ENCODE results near the gene COLGALT1. TPM values are rescaled to one million over a fixed set of nuclear protein-coding genes. Genes with fewer than 3 reads are reported as not detected.

The COLGALT1 gene
- total RNA-seq, 1 experiment from 2014 or later, result 86.0 TPM

DNA sequence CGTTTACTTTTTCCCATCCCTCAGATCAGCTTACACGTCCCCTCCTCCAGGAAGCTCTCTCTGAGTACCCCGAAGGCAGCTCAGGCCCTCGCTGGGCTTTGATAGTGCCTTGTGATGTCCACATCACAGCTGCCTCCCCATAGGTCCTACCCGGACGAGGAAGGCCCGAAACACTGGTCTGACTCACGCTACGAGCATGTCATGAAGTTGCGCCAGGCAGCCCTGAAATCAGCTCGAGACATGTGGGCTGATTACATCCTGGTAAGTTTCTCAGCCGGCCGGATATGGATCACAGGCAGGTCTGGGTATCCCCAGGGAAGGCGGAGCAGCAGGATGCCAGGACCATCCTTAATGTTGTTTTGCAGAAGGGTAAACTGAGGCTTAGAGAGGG lies 4.8 kb downstream of the COLGALT1 start:
- Histone ChIP-seq H4K20me1 (ENCODE audit: insufficient read depth) (no peaks in the 10 kb centered on the region), H3K27me3 (ENCODE audit: insufficient read depth, low read length) (no peaks in the 10 kb centered on the region), H3K27ac (ENCODE audit: low read depth, low read length) (no peak overlapping the region), H2AFZ (ENCODE audit: low read depth, low read length, poor library complexity, severe bottlenecking) (no peak overlapping the region), H3K9ac (ENCODE audit: low read length) (no peak overlapping the region), H3K4me3 (replicated peaks in 1 of 2; ENCODE audit: low read depth in 1 of 2, low read length in 2 of 2) (no peak overlapping the region), H3K36me3 (ENCODE audit: control insufficient read depth in 1 of 2, insufficient read depth in 2 of 2, low read length in 2 of 2) (peaks cover 26 to 32% of the 10 kb centered on the region in 2 experiments), H3K79me2 (ENCODE audit: insufficient read depth, low read length) (peaks cover 54% of the 10 kb centered on the region), H3K4me1 (ENCODE audit: control insufficient read depth in 1 of 2, insufficient read depth in 2 of 2, low read length in 2 of 2) (peaks cover 0 to 8% of the 10 kb centered on the region in 2 experiments; a peak in 3 of 4 replicates), H3K9me2 (ENCODE audit: insufficient read depth) (no peaks in the 10 kb centered on the region), H3K9me3 (ENCODE audit: control insufficient read depth in 1 of 2, insufficient read depth in 1 of 2, low read depth in 1 of 2, low read length in 2 of 2) (no peaks in the 10 kb centered on the region), H3K4me2 (ENCODE audit: low read length) (no peak overlapping the region)
- ChIA-PET RAD21 (ENCODE audit: low non-redundant PET in 1 of 2, low total read pairs in 2 of 2, uncharacterized antibody in 2 of 2, unreplicated experiment in 2 of 2) (no interaction called here), CTCF (no interaction called here), POLR2A (no interaction called here)
- ATAC-seq (no peak), DNase-seq (ENCODE audit: low read depth, low spot score) (no peak)
- no TSS peak for BruUV-seq (replicated peaks)
- no peak for TF ChIP-seq CTCF (IDR thresholded peaks at IDR 0.05 in 2 of 3, conservative IDR thresholded peaks at IDR 0.05 in 1 of 3; ENCODE audit: borderline replicate concordance in 1 of 3, insufficient read depth in 1 of 3, low read depth in 2 of 3, low read length in 2 of 3)
- TF ChIP-seq POLR2A (IDR thresholded peaks at IDR 0.05; ENCODE audit: borderline replicate concordance, extremely low read depth, insufficient read depth, insufficient read length), result no peak
- no peak for TF ChIP-seq SP1 (IDR thresholded peaks at IDR 0.05; ENCODE audit: low read depth)
- TF ChIP-seq SRF (IDR thresholded peaks at IDR 0.05; ENCODE audit: low read depth), result no peak
- TF ChIP-seq RAD21 (IDR thresholded peaks at IDR 0.05; ENCODE audit: low read depth), result no peak
- no peak for TF ChIP-seq EGR1 (IDR thresholded peaks at IDR 0.05; ENCODE audit: low read depth)
- TF ChIP-seq JUND (IDR thresholded peaks at IDR 0.05), result no peak
- no peak for TF ChIP-seq CBX3 (IDR thresholded peaks at IDR 0.05; ENCODE audit: low read depth)
- TF ChIP-seq FOSL1 (IDR thresholded peaks at IDR 0.05; ENCODE audit: low read depth), result no peak
- no peak for TF ChIP-seq EZH2phosphoT487 (IDR thresholded peaks at IDR 0.05; ENCODE audit: borderline replicate concordance)
- no peak for TF ChIP-seq YY1 (IDR thresholded peaks at IDR 0.05; ENCODE audit: extremely low read depth, insufficient replicate concordance, low read depth, low read length)
- no peak for TF ChIP-seq CEBPB (IDR thresholded peaks at IDR 0.05; ENCODE audit: low read depth)
- TF ChIP-seq POLR2AphosphoS5 (IDR thresholded peaks at IDR 0.05; ENCODE audit: low read depth, low read length), result no peak
- intact Hi-C loops (cut with micrococcal nuclease), result no loop called here

All from HCT116 (cell line).